Measurements from ENCODE around the gene HMGCS1.

HMGCS1 gene

DNA sequence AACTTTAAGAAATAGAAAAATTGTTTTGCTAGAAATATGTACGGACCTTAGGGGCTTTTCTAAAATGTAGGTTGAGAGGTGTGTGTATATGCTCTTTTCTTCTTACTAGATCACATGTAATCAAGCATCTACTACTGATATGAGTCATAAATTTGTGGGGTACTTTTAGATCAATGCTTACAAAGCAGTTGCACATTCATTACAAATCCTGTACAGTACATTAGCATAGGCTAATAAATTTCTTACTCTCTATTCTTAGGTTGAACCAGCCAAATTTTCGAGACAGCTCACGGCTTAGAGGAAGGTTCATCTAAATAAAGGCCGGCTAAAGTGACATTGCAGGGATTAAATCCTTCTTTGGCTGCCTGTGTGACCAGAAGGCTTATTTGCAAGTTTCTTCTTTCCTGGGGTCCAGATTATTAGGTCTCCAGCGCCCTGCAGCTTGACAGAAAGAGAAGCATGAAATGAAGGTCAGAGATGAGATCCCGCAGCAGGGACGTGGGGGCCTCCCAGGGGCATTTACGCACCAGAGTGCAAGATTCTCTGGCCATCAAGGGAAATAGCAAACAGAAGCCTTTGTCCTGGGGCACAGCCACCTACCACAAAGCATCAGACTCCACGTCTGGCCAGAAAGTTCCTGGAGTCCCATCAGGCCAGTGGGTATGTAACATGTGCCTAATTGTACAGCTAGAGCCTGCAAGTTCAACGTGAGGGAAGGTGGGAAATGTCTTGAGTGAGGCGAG, 68.2 kb downstream of the HMGCS1 start:
- ATAC-seq (ENCODE audit: low read depth) (no peak), DNase-seq (ENCODE audit: low spot score) (no peak)
- Histone ChIP-seq H3K4me1 (ENCODE audit: insufficient read depth, poor library complexity, severe bottlenecking) (no peaks in the 10 kb centered on the region), H3K27ac (ENCODE audit: poor library complexity, severe bottlenecking) (no peak overlapping the region), H3K9me3 (ENCODE audit: severe bottlenecking) (no peaks in the 10 kb centered on the region), H3K4me3 (ENCODE audit: severe bottlenecking) (no peak overlapping the region), H3K27me3 (ENCODE audit: insufficient read depth, poor library complexity, severe bottlenecking) (no peaks in the 10 kb centered on the region), H3K36me3 (ENCODE audit: low read depth) (no peaks in the 10 kb centered on the region)
- TF ChIP-seq, protein P1, sequence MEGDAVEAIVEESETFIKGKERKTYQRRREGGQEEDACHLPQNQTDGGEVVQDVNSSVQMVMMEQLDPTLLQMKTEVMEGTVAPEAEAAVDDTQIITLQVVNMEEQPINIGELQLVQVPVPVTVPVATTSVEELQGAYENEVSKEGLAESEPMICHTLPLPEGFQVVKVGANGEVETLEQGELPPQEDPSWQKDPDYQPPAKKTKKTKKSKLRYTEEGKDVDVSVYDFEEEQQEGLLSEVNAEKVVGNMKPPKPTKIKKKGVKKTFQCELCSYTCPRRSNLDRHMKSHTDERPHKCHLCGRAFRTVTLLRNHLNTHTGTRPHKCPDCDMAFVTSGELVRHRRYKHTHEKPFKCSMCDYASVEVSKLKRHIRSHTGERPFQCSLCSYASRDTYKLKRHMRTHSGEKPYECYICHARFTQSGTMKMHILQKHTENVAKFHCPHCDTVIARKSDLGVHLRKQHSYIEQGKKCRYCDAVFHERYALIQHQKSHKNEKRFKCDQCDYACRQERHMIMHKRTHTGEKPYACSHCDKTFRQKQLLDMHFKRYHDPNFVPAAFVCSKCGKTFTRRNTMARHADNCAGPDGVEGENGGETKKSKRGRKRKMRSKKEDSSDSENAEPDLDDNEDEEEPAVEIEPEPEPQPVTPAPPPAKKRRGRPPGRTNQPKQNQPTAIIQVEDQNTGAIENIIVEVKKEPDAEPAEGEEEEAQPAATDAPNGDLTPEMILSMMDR (IDR thresholded peaks at IDR 0.05; ENCODE audit: poor library complexity, severe bottlenecking), result no peak

DNA sequence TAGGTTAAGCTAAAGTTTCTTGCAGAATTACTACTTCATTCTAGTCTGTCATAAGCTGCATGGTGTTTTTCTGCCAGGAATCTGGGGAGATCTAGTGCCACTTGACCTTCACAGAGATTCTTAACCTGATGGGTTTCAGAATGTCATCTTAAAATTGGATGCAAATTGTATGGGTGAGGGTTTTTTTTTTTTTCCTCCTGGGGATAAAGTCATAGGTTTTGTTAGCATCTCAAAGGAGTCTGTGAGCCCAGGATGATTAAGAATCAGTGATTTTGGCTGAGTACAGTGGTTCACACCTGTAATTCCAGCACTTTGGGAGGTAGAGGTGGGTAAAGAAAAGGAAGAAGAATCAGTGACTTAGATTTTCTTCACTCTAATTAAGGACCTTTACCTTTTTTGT, 69.9 kb downstream of the HMGCS1 start:
- TF ChIP-seq, protein P1 (IDR thresholded peaks at IDR 0.05; ENCODE audit: poor library complexity, severe bottlenecking), result no peak
- no peak overlapping the region for H3K27ac ChIP-seq (ENCODE audit: poor library complexity, severe bottlenecking)
- ATAC-seq (ENCODE audit: low read depth), result no peak
- no peaks in the 10 kb centered on the region for H3K36me3 ChIP-seq (ENCODE audit: low read depth)
- DNase-seq (ENCODE audit: low spot score), result no peak
- no peaks in the 10 kb centered on the region for H3K4me1 ChIP-seq (ENCODE audit: insufficient read depth, poor library complexity, severe bottlenecking)
- H3K9me3 ChIP-seq (ENCODE audit: severe bottlenecking), result no peaks in the 10 kb centered on the region
- H3K27me3 ChIP-seq (ENCODE audit: insufficient read depth, poor library complexity, severe bottlenecking), result no peaks in the 10 kb centered on the region
- no peak overlapping the region for H3K4me3 ChIP-seq (ENCODE audit: severe bottlenecking)

DNA sequence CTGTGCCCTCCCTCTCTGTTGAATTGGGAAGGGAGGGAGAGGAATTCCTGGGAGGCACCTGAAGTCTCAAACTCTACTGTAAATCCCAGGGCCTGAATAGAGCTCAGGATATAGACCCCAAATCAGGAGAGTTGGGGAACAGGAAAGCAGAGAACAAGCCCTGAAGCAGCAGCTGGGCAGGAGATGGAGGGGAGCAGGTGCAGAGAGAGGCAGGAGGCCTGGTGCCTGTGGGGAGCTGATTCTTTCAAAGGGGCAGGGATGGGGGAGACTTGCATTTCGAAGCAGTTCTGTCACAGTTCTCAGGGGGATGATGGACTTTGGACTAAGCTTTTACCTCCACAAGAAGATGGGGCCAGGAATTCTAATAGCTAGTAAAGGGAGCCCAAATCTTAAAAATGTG, 71.0 kb downstream of the HMGCS1 start:
- H3K4me3 ChIP-seq (ENCODE audit: severe bottlenecking), result no peak overlapping the region
- no peak overlapping the region for H3K27ac ChIP-seq (ENCODE audit: poor library complexity, severe bottlenecking)
- no peaks in the 10 kb centered on the region for H3K27me3 ChIP-seq (ENCODE audit: insufficient read depth, poor library complexity, severe bottlenecking)
- H3K36me3 ChIP-seq (ENCODE audit: low read depth), result no peaks in the 10 kb centered on the region
- no peaks in the 10 kb centered on the region for H3K4me1 ChIP-seq (ENCODE audit: insufficient read depth, poor library complexity, severe bottlenecking)
- TF ChIP-seq, protein P1 (IDR thresholded peaks at IDR 0.05; ENCODE audit: poor library complexity, severe bottlenecking), result no peak
- DNase-seq (ENCODE audit: low spot score), result no peak
- no peaks in the 10 kb centered on the region for H3K9me3 ChIP-seq (ENCODE audit: severe bottlenecking)
- ATAC-seq (ENCODE audit: low read depth), result no peak
